Urinary bladder (tissue), 4 donors: ENCODE data around the gene SHISA6. TPM values are rescaled to one million over a fixed set of nuclear protein-coding genes. Genes with fewer than 3 reads are reported as not detected.

ENCODE experiments used
- DNase-seq: peaks from one replicate; pipeline ENCODE4 v3.0.0-alpha.2; 2015; ENCODE audit errors: extremely low spot score
- H3K27ac ChIP-seq: one replicate; pipeline ENCODE4 v1.5.1; 2013; ENCODE audit warnings: low read depth, mild to moderate bottlenecking, moderate library complexity
- H3K36me3 ChIP-seq: one replicate; pipeline ENCODE4 v1.6.1; 2013; ENCODE audit warnings: mild to moderate bottlenecking, moderate library complexity; ENCODE audit not compliant: insufficient read depth
- H3K4me1 ChIP-seq: one replicate; pipeline ENCODE4 v1.6.1; 2013; ENCODE audit warnings: mild to moderate bottlenecking, moderate library complexity; ENCODE audit not compliant: insufficient read depth
- H3K4me3 ChIP-seq: one replicate; pipeline ENCODE4 v1.5.1; 2013; ENCODE audit warnings: low read depth, low read length
- WGBS: extraction: QIAGEN DNeasy Blood & Tissue Kit; methylation state at CpG from one replicate; pipeline ENCODE4 v1.1.7; 2013; 5-methylcytosine and 5-hydroxymethylcytosine counted together
- polyA plus RNA-seq: library from polyadenylated mRNA; stranded (reverse); fragments of 200-250 nt; gene quantifications from one replicate; pipeline ENCODE4 v1.2.3, GENCODE V29; 2013
- total RNA-seq: library from RNA; depleted of rRNA; stranded (reverse); fragments of >200 nt; gene quantifications from one replicate; pipeline ENCODE4 v1.2.3, GENCODE V29; 2014
- donor health status: healthy with polysubstance abuse.
- donor health status: healthy.

The SHISA6 gene
- total and polyA plus RNA-seq, 2 donors, result 3.3 to 4.4 TPM

DNA sequence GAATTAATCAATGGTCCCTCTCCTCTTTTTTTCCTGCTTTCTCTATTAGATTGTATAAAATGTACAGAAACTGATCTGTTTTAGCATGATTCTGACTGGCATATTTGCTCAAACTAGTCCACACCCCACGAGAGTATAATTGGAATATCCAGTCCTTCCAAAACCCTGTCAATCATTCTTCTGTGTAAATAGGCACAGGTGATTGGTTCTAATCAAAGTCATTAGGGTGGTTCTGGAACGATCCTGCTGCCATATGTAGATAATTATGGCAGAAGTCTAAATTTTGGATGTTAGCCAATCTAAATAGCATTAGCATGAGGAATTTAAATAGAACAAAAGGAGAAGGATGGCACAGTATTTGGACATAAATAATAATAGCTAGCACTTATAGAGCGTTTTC lies 165.7 kb downstream of the SHISA6 start:
- no peaks in the 10 kb centered on the region for H3K36me3 ChIP-seq
- H3K4me1 ChIP-seq, result no peaks in the 10 kb centered on the region
- H3K4me3 ChIP-seq, result no peak overlapping the region
- WGBS, result 70% methylated on average over 3 of the region's 3 CpGs
- H3K27ac ChIP-seq, result no peak overlapping the region
- DNase-seq, result no peak

DNA sequence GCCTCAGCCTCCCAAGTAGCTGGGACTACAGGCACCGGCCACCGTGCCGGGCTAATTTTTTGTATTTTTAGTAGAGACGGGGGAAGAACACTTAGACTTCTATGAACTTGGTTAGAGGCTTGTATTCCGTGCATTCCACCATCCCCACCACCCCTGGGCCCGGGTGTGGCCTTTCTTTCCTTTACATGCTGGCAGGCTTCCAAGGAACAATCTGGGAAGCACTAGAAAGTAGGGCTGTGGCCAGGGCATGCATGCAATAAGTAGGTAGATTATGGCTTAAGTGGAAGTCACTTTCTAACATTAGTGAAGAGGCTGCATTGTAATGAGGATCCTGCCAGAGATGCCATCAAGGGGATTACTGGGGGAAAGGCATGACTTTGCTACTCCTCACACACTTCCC lies 171.6 kb downstream of the SHISA6 start:
- WGBS, result 76% methylated on average over 6 of the region's 6 CpGs
- Histone ChIP-seq H3K36me3 (no peaks in the 10 kb centered on the region), H3K27ac (no peak overlapping the region), H3K4me1 (no peaks in the 10 kb centered on the region), H3K4me3 (no peak overlapping the region)
- DNase-seq, result no peak

GRCh38 chr17:11418342-11418741 lies 177.3 kb downstream of the SHISA6 start:
- Histone ChIP-seq H3K4me3 (no peak overlapping the region), H3K36me3 (no peaks in the 10 kb centered on the region), H3K27ac (no peak overlapping the region), H3K4me1 (no peaks in the 10 kb centered on the region)
- WGBS, result 89% methylated on average over 3 of the region's 3 CpGs
- no peak for DNase-seq

DNA sequence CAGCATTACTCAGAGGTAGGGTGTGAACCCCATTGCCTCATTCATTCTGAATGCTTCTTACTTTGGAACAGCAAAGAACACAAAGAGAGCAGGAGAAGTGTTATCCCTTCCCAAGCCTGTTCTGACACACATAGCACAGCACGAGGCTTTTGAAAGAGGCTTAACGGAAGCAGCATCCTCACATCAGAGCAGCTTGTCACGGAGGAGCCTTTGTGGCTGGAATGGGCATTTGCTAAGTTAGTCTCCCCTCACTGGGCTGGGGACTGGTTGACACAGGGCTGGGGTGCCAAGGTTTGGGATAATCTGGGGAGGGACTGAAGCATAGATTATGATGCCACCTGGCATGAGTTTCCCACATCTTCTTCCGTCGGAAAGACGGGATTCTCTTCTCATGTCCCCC lies 189.7 kb downstream of the SHISA6 start:
- 89% methylated on average over 6 of the region's 6 CpGs for WGBS
- Histone ChIP-seq H3K27ac (no peak overlapping the region), H3K4me3 (no peak overlapping the region), H3K4me1 (no peaks in the 10 kb centered on the region), H3K36me3 (no peaks in the 10 kb centered on the region)
- no peak for DNase-seq

DNA sequence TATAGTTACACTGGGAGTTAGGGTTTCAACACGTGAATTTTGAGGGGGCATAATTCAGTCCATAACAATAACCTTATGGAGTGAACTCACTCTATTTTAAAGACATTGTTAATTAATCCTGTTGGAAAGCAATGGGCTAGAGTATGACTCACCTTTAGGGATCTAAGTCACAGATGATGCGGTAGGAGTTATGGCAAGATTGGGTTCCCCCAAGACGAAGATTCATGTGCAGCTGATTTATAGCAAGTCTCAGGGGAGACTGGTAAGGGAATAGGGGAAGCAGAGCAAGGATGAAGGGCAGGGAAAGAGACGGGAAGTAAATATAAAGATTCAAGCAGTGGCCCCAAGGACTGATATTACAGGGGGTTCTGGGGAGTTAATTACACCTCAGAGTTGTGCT lies 197.7 kb downstream of the SHISA6 start:
- Histone ChIP-seq H3K36me3 (no peaks in the 10 kb centered on the region), H3K4me1 (no peaks in the 10 kb centered on the region), H3K4me3 (no peak overlapping the region), H3K27ac (no peak overlapping the region)
- 78% methylated on average over 4 of the region's 4 CpGs for WGBS
- DNase-seq, result no peak

- no peak for DNase-seq
- Histone ChIP-seq H3K36me3 (no peaks in the 10 kb centered on the region), H3K4me1 (no peaks in the 10 kb centered on the region), H3K27ac (no peak overlapping the region), H3K4me3 (no peak overlapping the region)
- WGBS, result 88% methylated on average over 1 of the region's 1 CpG
These were observed 200.0 kb downstream of the SHISA6 start for GRCh38 chr17:11441004-11441403.

DNA sequence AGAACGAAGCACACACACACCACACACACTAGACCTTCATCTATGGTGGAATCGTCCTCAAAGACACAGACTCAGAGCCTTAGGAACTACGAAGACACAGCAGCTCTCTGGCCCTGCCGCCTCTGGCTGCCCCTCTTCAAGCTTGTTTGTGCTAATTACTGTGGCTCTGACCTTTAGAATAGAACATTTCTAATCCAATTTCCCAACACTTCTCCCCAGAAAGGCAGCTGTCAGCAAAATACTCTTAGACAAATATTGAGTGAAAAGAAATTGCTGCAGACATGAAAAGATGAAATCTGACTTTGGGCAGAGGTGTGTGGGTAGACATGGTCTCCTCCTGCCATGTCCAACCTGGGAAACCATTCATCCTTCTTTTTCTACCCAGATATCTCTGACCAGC lies 205.3 kb downstream of the SHISA6 start:
- Histone ChIP-seq H3K36me3 (no peaks in the 10 kb centered on the region), H3K4me3 (no peak overlapping the region), H3K4me1 (no peaks in the 10 kb centered on the region), H3K27ac (no peak overlapping the region)
- 81% methylated on average over 4 of the region's 4 CpGs for WGBS
- DNase-seq, result no peak

DNA sequence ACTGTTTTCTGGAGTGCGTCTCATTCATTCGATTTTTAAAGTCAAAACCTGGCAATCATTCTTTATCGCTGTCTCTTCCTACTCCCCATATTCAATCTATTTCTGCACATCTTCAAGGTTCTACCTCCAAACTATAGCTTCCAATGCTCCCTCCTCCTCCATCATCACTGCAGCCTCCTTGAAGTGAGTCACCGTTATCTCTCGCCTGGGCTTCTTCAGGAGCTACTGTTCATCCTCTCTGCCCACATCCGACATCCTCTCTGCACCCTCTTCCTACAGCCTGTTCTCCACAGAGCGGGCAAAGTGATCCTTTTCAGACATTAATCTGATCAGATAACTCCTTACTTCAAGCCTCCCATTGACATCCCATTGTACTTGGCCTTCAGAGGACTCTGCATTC lies 213.1 kb downstream of the SHISA6 start:
- H3K4me3 ChIP-seq, result no peak overlapping the region
- H3K36me3 ChIP-seq, result no peaks in the 10 kb centered on the region
- WGBS, result 89% methylated on average over 7 of the region's 7 CpGs
- DNase-seq, result no peak
- no peak overlapping the region for H3K27ac ChIP-seq
- H3K4me1 ChIP-seq, result no peaks in the 10 kb centered on the region

- H3K36me3 ChIP-seq, result no peaks in the 10 kb centered on the region
- 91% methylated on average over 4 of the region's 4 CpGs for WGBS
- DNase-seq, result no peak
- H3K4me3 ChIP-seq, result no peak overlapping the region
- no peaks in the 10 kb centered on the region for H3K4me1 ChIP-seq
- no peak overlapping the region for H3K27ac ChIP-seq
These were observed 217.3 kb downstream of the SHISA6 start for GRCh38 chr17:11458279-11458678.

DNA sequence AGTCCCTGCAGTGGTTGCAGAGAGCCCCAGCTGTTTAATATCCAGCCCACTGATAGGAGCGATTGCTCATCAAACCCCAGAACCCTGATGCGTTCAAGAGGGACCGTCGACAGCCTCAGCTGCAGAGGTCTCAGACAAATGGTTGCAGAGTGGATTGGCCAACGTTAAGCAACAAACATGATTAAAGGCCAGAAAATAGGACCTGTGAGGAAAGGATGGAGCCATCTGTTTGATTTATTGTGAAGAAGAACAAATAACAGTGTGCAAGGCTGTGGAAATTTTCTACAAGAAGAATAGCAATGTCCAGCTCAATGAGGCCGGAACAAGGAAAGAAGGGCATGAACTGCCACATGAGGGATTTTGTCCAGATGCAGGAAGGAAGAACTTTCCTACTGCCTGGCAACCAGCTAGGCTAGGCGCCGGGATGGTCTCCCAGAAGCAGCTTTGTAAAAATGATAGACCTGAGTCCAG lies 218.9 kb downstream of the SHISA6 start:
- H3K4me1 ChIP-seq, result no peaks in the 10 kb centered on the region
- H3K27ac ChIP-seq, result no peak overlapping the region
- 45% methylated on average over 8 of the region's 8 CpGs for WGBS
- H3K4me3 ChIP-seq, result no peak overlapping the region
- no peaks in the 10 kb centered on the region for H3K36me3 ChIP-seq
- DNase-seq, result no peak

DNA sequence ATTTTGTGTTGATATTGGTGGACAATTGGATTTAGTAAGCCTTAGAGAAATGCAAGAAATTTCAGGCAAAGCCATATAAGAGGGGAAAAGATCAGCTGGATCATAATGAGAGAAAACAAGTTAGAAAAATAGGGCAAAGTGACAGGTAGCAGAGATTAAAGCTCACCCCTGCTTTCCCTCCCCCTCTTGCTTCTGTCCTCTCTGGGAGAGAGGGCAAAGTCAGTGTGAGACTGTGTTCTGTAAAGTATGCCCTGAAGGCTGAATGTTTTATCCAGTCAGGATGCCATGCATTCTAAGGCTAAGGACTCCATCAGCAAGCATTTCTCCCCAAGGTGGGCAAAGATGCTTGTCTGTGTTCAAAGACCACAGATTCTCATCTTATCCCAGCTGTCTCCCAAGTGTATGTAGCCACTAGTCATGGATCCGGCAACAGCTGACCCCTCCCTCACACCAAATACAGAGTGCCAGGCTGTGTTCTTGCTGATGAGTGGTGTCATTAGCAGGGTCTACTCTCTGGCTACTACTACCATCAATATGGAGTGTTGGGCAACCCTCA lies 221.1 kb downstream of the SHISA6 start:
- no peak overlapping the region for H3K4me3 ChIP-seq
- DNase-seq, result no peak
- WGBS, result 89% methylated on average over 1 of the region's 1 CpG
- no peak overlapping the region for H3K27ac ChIP-seq
- H3K4me1 ChIP-seq, result no peaks in the 10 kb centered on the region
- H3K36me3 ChIP-seq, result no peaks in the 10 kb centered on the region

DNA sequence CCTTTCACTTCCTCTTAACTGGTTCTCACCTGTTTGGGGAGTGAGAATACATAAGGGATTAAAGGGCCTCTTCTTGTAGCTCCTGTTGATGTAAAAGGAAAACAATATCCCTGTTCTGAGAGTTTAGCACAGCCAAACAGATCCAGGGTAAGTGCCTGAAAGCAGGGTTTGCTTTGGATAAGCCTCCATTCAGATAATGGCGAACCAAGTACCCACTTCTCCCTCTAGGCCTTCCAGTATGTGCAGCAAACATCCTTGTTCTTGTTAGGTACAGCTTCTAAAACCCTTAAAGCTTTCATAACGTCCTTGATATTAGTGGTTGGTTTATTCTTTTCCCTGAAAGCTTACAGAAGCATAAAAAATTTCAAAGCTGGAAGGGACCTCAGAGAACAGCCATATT lies 226.6 kb downstream of the SHISA6 start:
- H3K4me1 ChIP-seq, result no peaks in the 10 kb centered on the region
- no peak for DNase-seq
- 75% methylated on average over 2 of the region's 2 CpGs for WGBS
- H3K4me3 ChIP-seq, result no peak overlapping the region
- no peak overlapping the region for H3K27ac ChIP-seq
- H3K36me3 ChIP-seq, result no peaks in the 10 kb centered on the region

DNA sequence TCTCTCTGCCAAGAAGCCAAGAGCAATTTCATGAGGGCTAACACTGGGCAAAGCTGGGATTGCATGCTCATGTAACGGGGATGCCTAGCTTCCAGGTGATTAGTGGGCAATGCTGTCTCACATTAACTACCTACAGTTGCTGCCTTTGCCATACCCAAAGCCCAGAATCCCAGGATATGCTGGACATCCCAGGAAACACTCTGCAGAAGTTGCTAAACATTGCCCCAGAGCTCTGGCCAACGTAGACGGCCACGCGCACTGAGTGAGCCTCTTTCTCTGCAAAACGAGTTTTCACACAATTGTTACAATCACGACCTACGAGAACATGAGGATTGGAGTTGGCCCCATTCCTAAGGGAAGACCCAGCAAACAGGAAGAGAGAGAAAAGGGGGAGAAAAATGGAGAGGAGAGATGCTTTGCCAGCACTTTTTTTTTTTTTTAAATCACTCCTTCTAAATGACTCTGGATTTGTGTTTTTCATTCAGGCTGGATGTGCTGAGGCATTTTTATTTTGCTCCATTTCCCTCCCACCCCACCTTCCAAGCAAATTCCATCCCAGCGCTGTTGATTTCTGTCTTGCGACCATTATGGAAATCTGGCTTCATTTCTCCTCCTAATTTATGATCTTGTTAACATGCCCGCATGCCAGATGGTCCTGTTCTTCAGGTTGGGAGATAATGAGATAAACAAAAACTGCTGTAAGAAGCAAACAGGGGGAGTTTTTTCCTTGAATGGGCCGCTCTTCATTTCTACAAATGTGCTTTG lies 244.5 kb downstream of the SHISA6 start:
- 29% methylated on average over 12 of the region's 12 CpGs for WGBS

GRCh38 chr17:11486101-11486867 lies 245.3 kb downstream of the SHISA6 start:
- WGBS, result 54% methylated on average over 12 of the region's 12 CpGs
- no peaks in the 10 kb centered on the region for H3K4me1 ChIP-seq
- no peak for DNase-seq
- no peaks in the 10 kb centered on the region for H3K36me3 ChIP-seq
- no peak overlapping the region for H3K27ac ChIP-seq
- no peak overlapping the region for H3K4me3 ChIP-seq

More for the DNA sequence above, 244.5 kb downstream of the SHISA6 start:
- Histone ChIP-seq H3K4me3 (no peak overlapping the region), H3K36me3 (no peaks in the 10 kb centered on the region), H3K27ac (no peak overlapping the region), H3K4me1 (no peaks in the 10 kb centered on the region)
- peak; percentile 68 for DNase-seq
